Endothelial cell (in vitro differentiated cells): ENCODE measurements around the gene GIPC3. TPM values are rescaled to one million over a fixed set of nuclear protein-coding genes. Genes with fewer than 3 reads are reported as not detected.

Experiments used
- DNase-seq: peaks from one replicate; pipeline ENCODE4 v3.0.0; 2021; ENCODE audit warnings: low spot score
- H3K27ac Mint-ChIP-seq: one replicate; pipeline ENCODE4 v1.8.0; 2021; ENCODE audit warnings: mixed read lengths, inconsistent platforms; ENCODE audit not compliant: unreplicated experiment
- H3K27me3 Mint-ChIP-seq: one replicate; pipeline ENCODE4 v1.8.0; 2021; ENCODE audit warnings: mild to moderate bottlenecking, moderate library complexity, mixed read lengths, inconsistent platforms; ENCODE audit not compliant: unreplicated experiment
- H3K36me3 Mint-ChIP-seq: one replicate; pipeline ENCODE4 v1.8.0; 2021; ENCODE audit warnings: mild to moderate bottlenecking, low read depth, mixed read lengths, inconsistent platforms; ENCODE audit not compliant: unreplicated experiment
- H3K4me1 Mint-ChIP-seq: one replicate; pipeline ENCODE4 v1.8.0; 2021; ENCODE audit warnings: mild to moderate bottlenecking, mixed read lengths, inconsistent platforms; ENCODE audit not compliant: unreplicated experiment
- H3K4me3 Mint-ChIP-seq: one replicate; pipeline ENCODE4 v1.8.0; 2021; ENCODE audit warnings: mild to moderate bottlenecking, mixed read lengths, inconsistent platforms; ENCODE audit not compliant: unreplicated experiment
- H3K9me3 Mint-ChIP-seq: one replicate; pipeline ENCODE4 v1.8.0; 2021; ENCODE audit warnings: mixed read lengths, inconsistent platforms; ENCODE audit not compliant: unreplicated experiment
- CTCF ChIP-seq: fragments of 200-600 bp; sonication (generic); IDR thresholded peaks from one replicate; pipeline ENCODE4 v1.5.0; 2021; ENCODE audit warnings: antibody characterized with exemption; ENCODE audit not compliant: unreplicated experiment
- total RNA-seq: library from RNA; stranded (reverse); fragmentation: NEBNext Ultra II Directional; extraction: Animal tissue kit (Norgen Biotek cat#: 25700); gene quantifications from one replicate; pipeline ENCODE4 v1.2.1, GENCODE V29; 2021; ENCODE audit not compliant: unreplicated experiment

Gene GIPC3
- total RNA-seq, 1 donor from 2014 or later = 11.0 TPM

- Mint-ChIP-seq H3K27me3 (peaks cover 4% of the 10 kb centered on the region), H3K27ac (no peak overlapping the region), H3K4me1 (peaks cover 7% of the 10 kb centered on the region), H3K4me3 (no peak overlapping the region), H3K9me3 (no peaks in the 10 kb centered on the region), H3K36me3 (no peaks in the 10 kb centered on the region)
- DNase-seq = no peak
- no peak for TF ChIP-seq CTCF
These were observed 18.0 kb downstream of the GIPC3 start for GRCh38 chr19:3603121-3603811.

GRCh38 chr19:3604227-3604986, 19.1 kb downstream of the GIPC3 start:
- Mint-ChIP-seq H3K36me3 (no peaks in the 10 kb centered on the region), H3K4me3 (no peak overlapping the region), H3K27ac (no peak overlapping the region), H3K4me1 (peaks cover 8% of the 10 kb centered on the region), H3K9me3 (no peaks in the 10 kb centered on the region), H3K27me3 (peaks cover 4% of the 10 kb centered on the region)
- no peak for DNase-seq
- no peak for TF ChIP-seq CTCF

- DNase-seq = no peak
- H3K36me3 Mint-ChIP-seq = no peaks in the 10 kb centered on the region
- peaks cover 11% of the 10 kb centered on the region for H3K4me1 Mint-ChIP-seq
- H3K9me3 Mint-ChIP-seq = no peaks in the 10 kb centered on the region
- H3K4me3 Mint-ChIP-seq = no peak overlapping the region
- no peak overlapping the region for H3K27ac Mint-ChIP-seq
- H3K27me3 Mint-ChIP-seq = peaks cover 4% of the 10 kb centered on the region
- TF ChIP-seq CTCF = no peak
These were observed 19.7 kb downstream of the GIPC3 start for GRCh38 chr19:3604987-3605343.

GRCh38 chr19:3605361-3605760, 20.1 kb downstream of the GIPC3 start:
- no peak for DNase-seq
- Mint-ChIP-seq H3K4me1 (peaks cover 11% of the 10 kb centered on the region), H3K4me3 (no peak overlapping the region), H3K27me3 (peaks cover 4% of the 10 kb centered on the region), H3K9me3 (no peaks in the 10 kb centered on the region), H3K36me3 (no peaks in the 10 kb centered on the region), H3K27ac (no peak overlapping the region)
- no peak for TF ChIP-seq CTCF

- TF ChIP-seq CTCF = no peak
- H3K27me3 Mint-ChIP-seq = peaks cover 8% of the 10 kb centered on the region
- no peak for DNase-seq
- peaks cover 11% of the 10 kb centered on the region for H3K4me1 Mint-ChIP-seq
- no peak overlapping the region for H3K27ac Mint-ChIP-seq
- H3K4me3 Mint-ChIP-seq = no peak overlapping the region
- no peaks in the 10 kb centered on the region for H3K9me3 Mint-ChIP-seq
- no peaks in the 10 kb centered on the region for H3K36me3 Mint-ChIP-seq
These were observed 20.5 kb downstream of the GIPC3 start for GRCh38 chr19:3605770-3606169.
